ENCODE data around the gene POM121L12.

POM121L12 gene

DNA sequence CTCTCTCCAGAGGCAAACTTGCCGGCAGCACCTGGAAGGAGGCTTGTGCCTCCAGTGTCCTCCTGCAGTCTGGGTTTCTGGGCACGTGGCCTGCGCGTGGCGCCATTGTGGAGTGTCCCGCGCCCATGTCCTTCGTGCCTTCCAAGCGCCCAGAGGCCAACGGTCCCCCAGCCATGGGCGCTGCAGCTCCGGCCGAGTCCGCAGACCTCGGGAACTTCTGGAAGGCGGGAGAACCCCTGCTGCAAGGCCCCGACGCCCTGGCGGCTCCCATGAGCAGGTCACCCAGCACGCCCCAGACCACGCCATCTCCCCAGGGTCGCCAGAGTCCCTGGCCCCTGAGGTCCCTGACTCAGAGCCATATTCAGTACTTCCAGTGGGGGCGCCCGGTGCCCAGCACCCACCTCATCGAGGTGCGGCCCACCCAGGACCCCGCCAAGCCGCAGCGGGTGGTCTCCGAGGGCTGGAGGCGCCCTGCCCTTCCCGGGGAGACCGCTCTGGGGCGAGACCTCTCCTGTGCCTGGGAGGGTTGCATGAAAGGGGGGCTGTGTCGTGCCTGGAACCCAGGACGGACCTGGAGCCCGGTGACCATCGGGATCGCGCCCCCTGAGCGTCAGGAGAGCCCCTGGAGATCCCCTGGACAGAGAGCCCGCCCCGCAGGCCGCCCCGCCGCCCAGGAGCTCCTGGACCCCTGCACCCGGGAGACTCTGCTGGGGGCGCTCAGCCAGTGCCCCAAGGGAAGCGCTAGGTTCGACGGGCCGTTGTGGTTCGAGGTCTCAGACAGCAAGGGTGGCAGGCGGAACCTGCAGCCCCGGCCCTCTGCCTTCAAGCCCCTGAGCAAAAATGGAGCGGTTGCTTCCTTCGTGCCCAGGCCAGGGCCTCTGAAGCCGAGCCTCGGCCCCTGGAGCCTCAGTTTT lies at the start of gene POM121L12:
Gene POM121L12 (plus strand): TSS at position 135 of the 914 bp plus-strand sequence. CDS start 39 bp downstream, at position 174.
- no peak for DNase-seq (ENCODE audit: low spot score)

- no peak for DNase-seq (ENCODE audit: low spot score)
Measured at GRCh38 chr7:52992001-52992400, 43.4 kb upstream of the POM121L12 start.

GRCh38 chr7:52992479-52993162 lies 42.8 kb upstream of the POM121L12 start:
- no peak for DNase-seq (ENCODE audit: low spot score)

- DNase-seq (ENCODE audit: low spot score), result no peak
Measured at GRCh38 chr7:52995676-52996075, 39.8 kb upstream of the POM121L12 start.

- no peak for DNase-seq (ENCODE audit: low spot score)
Measured at GRCh38 chr7:53001221-53001620, 34.2 kb upstream of the POM121L12 start.

DNA sequence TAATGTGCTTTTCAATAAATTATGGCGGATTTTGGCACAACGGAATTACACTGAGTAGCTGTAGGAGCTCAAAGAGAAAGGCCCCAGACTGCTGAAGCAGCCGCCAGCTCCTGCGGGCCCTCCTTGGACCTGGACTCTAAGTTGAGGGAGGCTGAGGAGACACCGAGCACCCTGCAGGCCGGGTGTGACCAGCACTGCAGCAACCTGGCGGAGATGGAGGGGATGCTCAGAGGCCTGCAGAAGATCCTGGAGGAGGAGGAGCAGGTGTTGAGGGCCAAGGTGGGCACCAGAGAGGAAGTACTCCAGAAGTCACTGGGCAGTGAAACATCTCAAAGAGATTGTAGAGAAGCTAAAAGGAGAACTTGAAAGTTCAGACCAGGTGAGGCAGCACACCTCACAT lies 33.0 kb upstream of the POM121L12 start:
- DNase-seq (ENCODE audit: low spot score), result no peak

DNA sequence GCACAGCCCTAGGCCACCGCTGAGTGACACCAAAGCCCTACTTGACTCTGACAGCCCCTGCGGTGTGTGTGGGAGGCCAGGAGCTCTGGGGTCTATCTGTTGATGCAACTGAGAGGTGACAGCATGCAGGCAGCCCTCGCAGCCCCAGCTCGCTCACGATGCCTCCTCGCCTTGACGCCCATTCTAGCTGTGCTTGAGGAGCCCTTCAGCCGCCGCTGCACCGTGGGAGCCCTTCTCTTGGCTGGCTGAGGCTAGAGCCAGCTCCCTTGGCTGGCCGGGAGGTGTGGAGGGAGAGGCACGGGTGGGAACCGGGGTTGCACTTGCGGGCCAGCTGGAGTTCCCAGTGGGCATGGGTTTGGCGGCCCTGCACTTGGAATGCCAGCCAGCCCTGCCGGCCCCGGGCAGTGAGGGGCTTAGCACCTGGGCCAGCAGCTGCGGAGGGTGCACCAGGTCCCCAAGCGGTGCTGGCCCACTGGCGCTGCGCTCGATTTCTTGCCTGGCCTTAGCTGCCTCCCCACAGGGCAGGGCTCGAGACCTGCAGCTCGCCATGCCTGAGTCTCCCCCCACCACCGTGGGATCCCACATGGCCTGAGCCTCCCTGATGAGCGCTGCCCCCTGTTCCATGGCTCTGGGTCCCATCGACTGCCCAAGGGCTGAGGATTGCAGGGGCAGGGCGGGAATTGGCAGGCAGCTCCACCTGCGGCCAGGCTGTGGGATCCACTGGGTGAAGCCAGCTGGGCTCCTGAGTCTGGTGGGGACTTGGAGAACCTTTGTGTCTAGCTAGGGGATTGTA lies 31.6 kb upstream of the POM121L12 start:
- no peak for DNase-seq (ENCODE audit: low spot score)

DNA sequence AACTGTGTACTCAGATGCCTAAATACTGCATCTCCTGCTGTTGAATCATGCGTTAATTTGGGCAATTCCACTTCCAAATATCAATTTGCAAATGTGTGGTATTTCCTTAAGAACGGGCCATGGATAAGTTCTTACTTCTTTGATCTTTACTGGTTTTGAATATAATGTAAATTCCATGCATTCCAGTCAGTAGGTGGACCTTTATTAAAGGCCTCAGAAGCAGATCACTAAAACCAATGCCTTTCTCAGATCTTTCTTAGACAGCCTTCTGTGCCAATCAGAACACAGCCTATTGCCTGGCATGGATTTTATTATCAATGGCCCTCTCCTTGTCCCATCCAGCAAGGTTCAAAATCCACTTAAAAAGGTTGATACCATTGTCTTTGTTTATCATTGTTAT lies 21.5 kb upstream of the POM121L12 start:
- DNase-seq (ENCODE audit: low spot score), result no peak

- DNase-seq (ENCODE audit: low spot score), result no peak
Measured at GRCh38 chr7:53015463-53015862, 20.0 kb upstream of the POM121L12 start.

- no peak for DNase-seq (ENCODE audit: low spot score)
Measured at GRCh38 chr7:53022893-53023292, 12.5 kb upstream of the POM121L12 start.

DNA sequence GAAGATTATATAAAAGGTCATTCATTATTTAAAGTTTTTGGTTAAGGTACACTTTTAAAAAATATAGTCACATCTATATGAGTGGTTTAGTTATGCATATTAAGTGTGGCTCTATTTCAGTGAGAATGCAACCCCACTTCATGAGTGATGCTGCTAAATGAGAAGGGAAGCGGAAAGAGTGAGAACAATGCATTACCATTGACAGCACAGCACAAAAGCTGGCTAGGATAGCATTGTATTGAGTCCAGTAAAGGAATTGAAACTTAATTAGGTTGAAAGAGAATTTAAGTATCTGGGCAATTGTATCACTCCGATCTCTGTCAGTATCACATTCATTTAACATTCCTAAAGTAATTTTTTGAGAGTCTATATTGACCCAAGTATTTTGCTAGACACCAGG lies 13.2 kb downstream of the POM121L12 start:
- DNase-seq (ENCODE audit: low spot score), result no peak

DNA sequence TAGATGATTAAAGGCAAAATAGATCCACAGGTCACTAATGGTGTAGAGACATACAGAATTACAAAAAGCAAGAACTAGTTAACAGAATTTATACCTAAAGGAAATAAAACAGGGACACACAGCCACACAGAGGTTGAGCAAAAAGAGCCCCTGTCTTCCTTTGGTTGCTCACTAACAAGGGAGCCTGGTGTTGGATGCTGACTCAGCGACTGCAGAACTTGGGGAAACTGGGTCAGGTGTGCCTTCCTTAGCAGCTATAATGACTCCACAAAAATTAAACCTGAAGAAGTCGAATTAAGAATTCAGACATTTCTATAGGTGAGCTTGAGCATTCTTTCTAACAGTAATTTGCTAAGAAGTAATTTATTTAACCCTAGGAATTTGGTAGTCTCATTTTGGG lies 15.0 kb downstream of the POM121L12 start:
- no peak for DNase-seq (ENCODE audit: low spot score)

DNA sequence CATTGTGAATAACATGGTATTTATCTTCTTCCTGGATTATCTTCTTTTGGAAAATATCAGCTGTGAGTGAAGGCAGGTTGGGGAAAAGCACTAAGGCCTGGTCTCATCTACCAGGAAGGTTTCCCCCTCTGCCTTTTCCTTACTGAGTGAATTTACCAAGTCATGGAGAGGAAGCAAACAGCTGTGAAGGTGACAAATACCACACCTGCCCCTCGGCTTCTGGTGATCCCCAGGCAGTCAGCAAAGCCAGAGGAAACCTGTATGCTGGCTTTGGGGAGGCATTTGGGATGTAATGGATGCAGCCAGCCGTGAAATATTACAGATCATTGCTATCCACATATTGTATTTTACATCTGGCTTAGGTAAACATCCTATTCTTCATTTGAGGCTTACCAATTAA lies 24.2 kb downstream of the POM121L12 start:
- no peak for DNase-seq (ENCODE audit: low spot score)

DNA sequence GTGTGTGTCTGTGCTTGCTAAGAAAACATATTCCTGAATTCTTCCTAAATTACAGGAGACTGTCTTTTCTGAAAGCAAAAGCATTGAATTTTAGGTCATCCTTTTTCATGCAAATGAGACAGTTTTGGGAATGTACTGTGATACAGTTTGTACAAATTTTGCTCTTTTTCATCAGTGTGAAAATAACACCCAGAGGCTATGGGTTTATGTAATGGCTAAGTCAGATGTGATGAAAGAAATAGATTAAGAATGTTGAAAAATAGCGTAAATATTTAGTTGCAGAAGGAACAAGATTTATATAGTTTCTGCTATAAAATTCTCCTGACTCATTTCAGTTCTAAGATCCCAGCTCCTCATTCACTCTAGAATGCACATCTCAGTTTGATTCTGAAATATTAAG lies 24.6 kb downstream of the POM121L12 start:
- DNase-seq (ENCODE audit: low spot score), result no peak

- no peak for DNase-seq (ENCODE audit: low spot score)
Measured at GRCh38 chr7:53062796-53063195, 27.4 kb downstream of the POM121L12 start.

DNA sequence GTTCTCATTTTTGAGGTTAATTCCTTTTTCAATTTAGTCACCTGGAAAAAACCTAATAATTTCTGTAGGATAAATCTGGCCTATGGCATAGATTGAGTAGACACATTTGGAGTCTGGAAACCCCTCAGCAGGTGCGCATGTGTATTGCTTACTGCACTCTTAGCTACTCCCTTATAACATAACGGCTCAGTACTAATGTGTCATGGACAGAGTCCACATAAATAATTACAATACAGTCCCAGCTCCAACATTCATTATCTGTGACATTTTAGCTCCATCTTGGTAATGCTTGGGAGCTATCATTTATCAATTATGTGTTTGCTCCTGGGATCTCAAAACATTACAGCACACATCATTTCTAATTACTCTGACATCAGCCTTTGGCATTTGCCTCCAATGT lies 33.2 kb downstream of the POM121L12 start:
- DNase-seq (ENCODE audit: low spot score), result no peak

DNA sequence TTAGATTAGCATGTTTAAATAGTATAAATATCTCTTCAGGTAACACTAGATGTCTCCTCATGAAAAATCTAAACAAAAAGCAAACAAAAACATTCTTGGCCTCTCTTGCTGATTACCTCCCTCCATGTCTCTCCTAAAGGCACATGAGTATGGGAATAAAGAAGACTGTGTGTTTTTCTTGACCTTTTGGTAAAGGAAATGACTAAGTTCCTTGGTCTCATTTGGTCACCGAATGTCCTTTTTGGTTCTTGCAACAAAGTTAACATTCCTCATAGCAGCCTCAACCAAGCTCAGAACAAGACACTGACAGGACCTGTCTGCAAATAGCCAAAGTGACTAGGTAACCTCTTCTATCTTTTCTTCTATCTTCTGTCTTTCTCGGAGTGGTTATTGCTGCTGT lies 35.5 kb downstream of the POM121L12 start:
- no peak for DNase-seq (ENCODE audit: low spot score)

Data from hematopoietic multipotent progenitor cell treated with erythropoietin and hydrocortisone succinate and interleukin-3 and kit ligand, for 15 days (in vitro differentiated cells).